ENCODE results near the gene TCF7L2.

DNA sequence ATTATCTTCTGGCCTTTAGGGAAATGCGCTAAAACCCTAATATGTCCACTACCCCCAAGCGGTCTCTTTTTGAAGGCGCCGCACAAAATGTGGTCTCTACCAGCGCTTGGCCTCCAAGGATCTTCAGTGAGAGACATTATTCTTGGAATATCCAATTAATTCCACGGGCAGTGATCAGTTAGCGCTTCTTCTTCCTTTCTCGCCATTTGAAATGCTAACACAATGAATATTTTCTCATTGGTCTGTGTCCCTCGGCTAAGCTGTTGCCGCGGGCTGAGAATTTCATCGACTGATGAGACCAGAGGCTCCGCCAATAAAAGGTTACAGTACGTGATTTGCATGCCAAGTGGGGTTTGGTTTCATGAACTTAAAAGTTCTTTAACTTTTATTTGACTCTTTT, 169.8 kb downstream of the TCF7L2 start:
- no peak for TF ChIP-seq CTCF (IDR thresholded peaks at IDR 0.05; ENCODE audit: insufficient read depth, low read length, poor library complexity, severe bottlenecking)
- TF ChIP-seq EZH2phosphoT487 (conservative IDR thresholded peaks at IDR 0.05; ENCODE audit: low read length), result no peak

Measured in SU-DHL-6 (cell line).